Activated CD8-positive, alpha-beta memory T cell treated with anti-CD3 and anti-CD28 coated beads for 1 hour (primary cell): ENCODE data around the gene SERPINA5.
"Not testable (repeated sequence)": the region's sequence is repeated elsewhere in the genome, so short reads cannot be mapped to it uniquely, and the experiment has no call there.

ENCODE experiments used
- DNase-seq, 2 donors: peaks; one replicate each; pipeline ENCODE4 v3.0.0-alpha.2; 2020; ENCODE audit warnings: low read depth in 1 of 2; ENCODE audit errors: extremely low read depth in 1 of 2

Gene SERPINA5

DNA sequence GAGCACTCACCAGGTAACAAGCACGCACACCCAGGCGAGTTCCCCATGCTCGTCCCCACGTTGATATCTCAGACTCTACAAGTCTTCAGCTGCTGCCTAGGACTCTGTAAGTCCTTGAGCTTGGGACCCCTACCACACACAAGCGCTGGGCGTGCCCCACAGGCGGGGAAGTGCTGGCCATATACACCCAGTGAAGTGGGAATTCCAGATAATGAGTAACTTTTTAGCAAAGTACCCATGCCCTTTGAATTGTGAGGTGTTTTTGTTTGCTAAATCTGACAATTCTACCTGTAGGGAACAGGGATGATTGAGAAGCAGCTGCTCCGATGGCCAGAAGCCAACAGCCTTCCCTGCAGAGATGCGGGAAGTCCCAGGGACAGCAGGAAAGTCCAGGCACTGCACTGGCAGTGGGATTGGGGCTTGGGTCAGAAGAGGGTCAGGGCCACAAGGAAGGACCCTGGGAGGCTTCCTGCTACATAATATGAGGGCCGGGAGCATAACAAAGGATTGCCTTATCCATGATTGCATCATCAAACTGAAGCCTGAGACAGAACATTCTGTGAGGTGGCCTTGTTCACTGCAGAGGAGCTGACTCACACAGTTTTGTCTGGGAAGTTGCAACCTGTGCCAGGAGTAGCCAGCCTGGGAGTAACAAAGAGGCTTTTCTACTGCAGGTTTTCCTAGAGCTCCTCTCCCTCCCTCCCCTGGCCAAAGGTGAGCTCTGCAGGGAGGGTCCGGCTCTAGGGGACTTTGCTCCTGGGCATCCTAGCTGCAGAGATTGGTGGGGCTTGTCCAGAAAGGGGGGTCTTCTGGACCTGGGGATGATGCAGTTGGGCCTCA lies 17.8 kb downstream of the SERPINA5 start:
- no peak for DNase-seq

- DNase-seq, result no peak
Observed at GRCh38 chr14:94599656-94600004, 18.4 kb downstream of the SERPINA5 start.

DNA sequence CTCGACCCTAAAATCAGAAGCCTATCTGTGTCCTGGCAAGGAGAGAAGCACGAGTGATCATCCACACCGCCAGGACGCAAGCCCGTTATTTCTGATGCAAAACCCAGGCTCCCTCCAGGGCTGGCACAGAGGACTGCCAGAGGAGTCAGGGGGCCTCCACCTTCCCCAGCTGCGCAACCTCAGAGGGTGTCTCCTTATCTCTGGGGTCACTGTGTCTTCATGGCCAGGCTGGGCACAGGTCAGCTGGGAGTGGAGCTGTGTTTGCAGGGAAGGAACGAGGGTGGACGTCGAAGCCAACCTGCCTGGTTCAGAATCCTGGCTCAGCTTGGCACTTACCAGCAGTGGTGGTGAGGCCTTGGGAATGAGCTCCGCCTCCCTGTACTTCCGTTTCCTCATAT lies 18.9 kb downstream of the SERPINA5 start:
- DNase-seq, result no peak

DNA sequence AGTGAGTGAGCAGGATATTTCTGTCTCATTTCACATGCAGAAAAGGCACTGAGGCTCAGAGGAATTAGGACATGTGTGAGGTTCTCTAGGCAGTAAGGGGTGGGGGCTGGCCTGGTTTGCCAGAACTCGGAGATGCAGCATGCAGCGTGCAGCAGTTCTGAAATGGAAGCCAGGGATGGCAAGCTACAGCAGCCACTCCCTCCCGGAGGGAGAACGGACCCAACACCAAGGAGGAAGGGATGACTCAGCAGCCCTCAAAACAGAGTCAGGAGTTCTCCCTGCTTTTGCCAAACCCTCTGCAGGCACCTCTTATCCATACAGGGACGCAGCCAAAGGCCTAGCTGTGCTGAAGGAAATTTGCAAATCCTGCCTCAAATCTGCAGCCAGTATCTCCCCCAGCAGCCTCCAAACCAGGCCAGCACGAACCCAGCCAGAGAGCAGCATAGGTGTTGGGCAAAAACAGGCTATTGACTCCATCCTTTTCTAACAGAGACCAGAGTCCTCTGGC lies 20.7 kb downstream of the SERPINA5 start:
- DNase-seq, result no peak

- DNase-seq, result no peak
Observed at GRCh38 chr14:94602722-94603121, 21.5 kb downstream of the SERPINA5 start.

DNA sequence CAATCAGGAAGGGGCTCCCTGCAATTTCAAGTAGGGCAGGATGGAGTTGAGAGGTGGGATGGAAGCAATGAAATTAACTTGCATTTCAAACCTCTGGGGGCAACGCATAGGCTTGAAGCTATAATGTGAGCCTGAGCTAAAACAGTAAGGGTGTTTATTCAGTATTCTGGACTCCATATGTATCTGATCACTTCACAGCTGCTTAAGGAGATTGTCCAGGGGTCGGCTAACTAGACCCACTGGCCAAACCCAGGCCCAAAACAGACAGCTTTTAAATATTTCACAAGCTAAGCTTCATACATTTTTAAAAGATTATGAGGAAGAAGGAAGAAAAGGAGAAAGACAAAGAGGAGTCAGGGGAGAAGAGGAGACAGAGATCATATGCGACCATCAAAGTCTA lies 24.1 kb downstream of the SERPINA5 start:
- no peak for DNase-seq

- not testable (repeated sequence) for DNase-seq
Observed at GRCh38 chr14:94608966-94609365, 27.7 kb downstream of the SERPINA5 start.

- DNase-seq, result no peak
Observed at GRCh38 chr14:94611179-94611578, 30.0 kb downstream of the SERPINA5 start.

GRCh38 chr14:94612174-94612573 lies 30.9 kb downstream of the SERPINA5 start, which contains the start of gene SERPINA3:
Gene SERPINA3, plus strand, starts transcription at chr14:94612391. Its CDS starts 2,051 bp downstream, at chr14:94614442.
- no peak for DNase-seq

- DNase-seq, result no peak
Observed at GRCh38 chr14:94612580-94613554, 31.6 kb downstream of the SERPINA5 start.

- DNase-seq, result no peak
Observed at GRCh38 chr14:94613720-94614644, 32.8 kb downstream of the SERPINA5 start.

GRCh38 chr14:94614802-94615201 lies 33.6 kb downstream of the SERPINA5 start:
- no peak for DNase-seq

- no peak for DNase-seq
Observed at GRCh38 chr14:94615254-94615653, 34.0 kb downstream of the SERPINA5 start.

GRCh38 chr14:94615823-94616570 lies 34.8 kb downstream of the SERPINA5 start:
- DNase-seq, result no peak

GRCh38 chr14:94617366-94617941 lies 36.2 kb downstream of the SERPINA5 start:
- no peak for DNase-seq

DNA sequence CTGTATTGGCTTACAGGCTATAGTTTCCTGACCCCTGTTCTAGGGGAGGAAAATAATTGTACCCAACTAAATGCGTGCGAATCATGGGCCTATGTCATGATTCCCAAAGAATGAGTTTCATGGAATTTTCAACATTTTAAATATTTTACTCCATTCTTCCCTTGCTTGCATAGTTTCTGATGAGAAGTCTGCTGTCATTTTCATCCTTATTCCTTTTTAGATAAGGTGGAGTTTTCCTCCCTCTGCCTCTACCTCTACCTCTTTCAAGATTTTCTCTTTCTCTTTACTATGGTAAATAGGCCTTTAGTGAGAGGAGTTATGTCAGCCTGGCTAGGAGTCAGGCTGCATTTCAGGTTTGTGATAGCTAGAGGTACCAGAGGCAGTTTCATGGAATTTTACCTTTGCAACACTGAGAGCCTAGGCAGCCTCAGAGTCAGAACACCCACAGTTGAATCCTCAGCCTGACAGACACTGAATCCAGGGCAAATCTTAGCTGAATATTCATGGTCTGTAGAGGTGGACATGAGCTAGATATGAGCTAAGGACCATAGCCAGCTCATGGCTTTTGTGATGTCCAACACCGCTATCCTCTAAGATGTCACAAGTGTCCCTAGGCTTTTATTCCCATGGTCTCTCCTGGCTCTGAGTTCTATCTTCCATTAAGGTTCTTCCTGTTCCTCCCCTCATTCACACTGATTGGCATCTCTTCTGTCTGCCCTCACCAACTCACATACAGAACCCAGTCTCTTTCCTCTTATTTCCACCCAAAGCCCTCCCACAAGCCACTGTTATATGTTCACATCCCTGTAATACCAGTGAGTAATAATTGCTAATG lies 37.0 kb downstream of the SERPINA5 start:
- DNase-seq, result no peak

- no peak for DNase-seq
Observed at GRCh38 chr14:94619297-94619696, 38.1 kb downstream of the SERPINA5 start.

DNA sequence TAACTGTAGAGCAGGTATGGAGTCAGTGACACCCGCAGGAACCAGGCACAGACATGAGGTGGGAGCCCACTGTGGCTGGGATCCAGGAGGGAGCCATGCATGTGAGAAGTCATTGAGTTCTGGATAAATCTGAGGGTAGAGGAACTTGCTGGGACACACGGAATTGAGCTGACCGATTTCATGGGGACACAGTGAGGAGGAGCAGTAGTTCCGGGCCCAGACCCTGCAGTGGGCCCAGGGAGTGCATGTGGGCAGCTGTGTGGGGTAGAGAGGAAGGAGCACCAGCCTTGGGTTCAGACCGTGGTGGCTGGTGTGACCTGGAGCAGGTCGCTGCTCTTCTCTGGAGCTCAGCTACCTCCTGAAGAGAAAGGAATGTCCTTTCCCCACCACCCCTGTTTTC lies 39.4 kb downstream of the SERPINA5 start:
- DNase-seq, result no peak
